Natural killer cell (primary cell): ENCODE results near the gene NAV2. TPM values are rescaled to one million over a fixed set of nuclear protein-coding genes. Genes with fewer than 3 reads are reported as not detected.

Experiments
- ATAC-seq, 3 donors: fragments of 150-1000 bp in 2 of 3; fragments of 200-7000 bp in 1 of 3; cut with Tn5 transposase; 1 replicate in 1 of 3; 2 replicates in 2 of 3; pipeline ENCODE4 v1.10.0; 2021; ENCODE audit warnings: mild to moderate bottlenecking in 2 of 3, moderate library complexity in 2 of 3
- DNase-seq, 2 donors: peaks; one replicate each; pipeline versions ENCODE4 v3.0.0 to v3.0.0-alpha.2; 2013 to 2021; ENCODE audit warnings: mixed read lengths in 1 of 2
- H3K27ac ChIP-seq: one replicate; pipeline ENCODE4 v1.5.1; 2013; ENCODE audit warnings: mild to moderate bottlenecking, low read length
- H3K27me3 ChIP-seq: one replicate; pipeline ENCODE4 v1.6.1; 2013; ENCODE audit warnings: low read length; ENCODE audit not compliant: control insufficient read depth, insufficient read depth
- H3K36me3 ChIP-seq: one replicate; pipeline ENCODE4 v1.6.1; 2013; ENCODE audit warnings: low read length; ENCODE audit not compliant: control insufficient read depth, insufficient read depth
- H3K4me1 ChIP-seq: one replicate; pipeline ENCODE4 v1.6.1; 2013; ENCODE audit warnings: low read length; ENCODE audit not compliant: control insufficient read depth, insufficient read depth
- H3K4me3 ChIP-seq: one replicate; pipeline ENCODE4 v1.5.1; 2013; ENCODE audit warnings: low read length
- H3K9me3 ChIP-seq: one replicate; pipeline ENCODE4 v1.6.1; 2013; ENCODE audit warnings: low read length; ENCODE audit not compliant: control insufficient read depth, insufficient read depth
- H3K27ac Mint-ChIP-seq, 2 donors: one replicate each; pipeline ENCODE4 v1.8.0; 2022; ENCODE audit warnings: mild to moderate bottlenecking in 2 of 2, mixed read lengths in 2 of 2, moderate library complexity in 1 of 2
- H3K27me3 Mint-ChIP-seq, 2 donors: one replicate each; pipeline ENCODE4 v1.8.0; 2022; ENCODE audit warnings: low read depth in 2 of 2, mixed read lengths in 2 of 2
- H3K36me3 Mint-ChIP-seq: one replicate; pipeline ENCODE4 v1.8.0; 2022; ENCODE audit warnings: mixed read lengths
- H3K4me1 Mint-ChIP-seq, 2 donors: one replicate each; pipeline ENCODE4 v1.8.0; 2022; ENCODE audit warnings: mixed read lengths in 2 of 2
- H3K4me3 Mint-ChIP-seq: one replicate; pipeline ENCODE4 v1.8.0; 2022; ENCODE audit warnings: mild to moderate bottlenecking, moderate library complexity, mixed read lengths
- H3K9me3 Mint-ChIP-seq, 2 donors: one replicate each; pipeline ENCODE4 v1.8.0; 2022; ENCODE audit warnings: mixed read lengths in 2 of 2
- WGBS: methylation state at CpG from one replicate; pipeline ENCODE4 v1.1.7; 2013; ENCODE audit warnings: missing lambda C conversion rate; ENCODE audit not compliant: insufficient coverage; 5-methylcytosine and 5-hydroxymethylcytosine counted together
- intact Hi-C: fragments of 100-400 bp; cut with micrococcal nuclease; formaldehyde crosslinking; loops from one replicate; pipeline ENCODE4 v1.14.2; 2022
- total RNA-seq, 4 donors: library from RNA; stranded (reverse); fragments of 120-200 nt in 1 of 4; gene quantifications; one replicate each; pipeline versions ENCODE4 v1.2.3 to v1.2.4, GENCODE V29; 2013 to 2022
- TF ChIP-seq, protein P1 (sequence below): fragments of 200-600 bp; IDR thresholded peaks from one replicate; pipeline ENCODE4 v1.8.0; 2022; ENCODE audit warnings: antibody characterized with exemption

Gene NAV2
- total RNA-seq, 3 donors from 2014 or later (not counting 1 experiment from before 2014, with no cell fraction given): 0.14 to 1.6 (median 0.43) TPM

DNA sequence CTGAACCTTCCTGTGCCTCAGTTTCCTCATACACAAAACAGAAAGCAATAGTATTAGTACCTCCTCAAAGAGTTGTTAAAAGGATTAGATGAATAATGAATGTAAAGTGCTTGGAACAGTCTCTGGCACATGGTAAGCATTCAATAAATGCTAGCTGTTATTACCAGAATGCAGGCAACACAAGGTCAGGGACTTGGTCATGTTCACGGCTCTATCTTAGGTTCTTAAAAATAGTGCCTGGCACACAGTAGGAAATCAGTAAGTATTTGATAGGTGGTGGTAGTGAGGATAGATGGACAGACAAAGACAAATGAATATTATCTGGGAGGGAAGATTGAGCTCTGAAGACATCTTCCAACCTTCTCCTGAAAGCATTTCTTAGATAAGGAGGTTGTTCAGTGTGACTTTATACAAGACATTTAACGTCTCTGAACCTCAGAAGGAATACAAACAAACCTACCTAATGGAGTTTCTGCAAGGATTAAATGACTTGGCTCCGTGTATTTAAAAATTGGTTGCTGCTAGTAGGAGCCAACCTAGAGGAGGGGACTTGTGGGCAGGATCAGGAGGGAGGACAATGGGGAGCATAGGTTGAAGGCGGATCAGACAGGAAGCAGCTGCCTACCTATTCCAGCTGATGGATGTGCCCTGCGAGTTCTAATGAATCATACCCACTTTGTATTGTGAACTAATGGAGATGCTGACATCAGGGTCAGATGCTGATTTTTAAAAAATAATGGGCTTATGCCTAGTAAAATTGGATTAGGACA, 353.6 kb downstream of the NAV2 start:
- Mint-ChIP-seq H3K27ac (no peak overlapping the region), H3K9me3 (no peaks in the 10 kb centered on the region), H3K4me1 (no peaks in the 10 kb centered on the region), H3K36me3 (no peaks in the 10 kb centered on the region), H3K27me3 (peaks cover 5 to 16% of the 10 kb centered on the region in 2 donors), H3K4me3 (no peak overlapping the region)
- no peak overlapping the region for H3K27ac ChIP-seq
- no peaks in the 10 kb centered on the region for H3K4me1 ChIP-seq
- no peaks in the 10 kb centered on the region for H3K9me3 ChIP-seq
- H3K27me3 ChIP-seq: no peaks in the 10 kb centered on the region
- intact Hi-C loops: no loop called here
- no peak for ATAC-seq
- TF ChIP-seq, protein P1, sequence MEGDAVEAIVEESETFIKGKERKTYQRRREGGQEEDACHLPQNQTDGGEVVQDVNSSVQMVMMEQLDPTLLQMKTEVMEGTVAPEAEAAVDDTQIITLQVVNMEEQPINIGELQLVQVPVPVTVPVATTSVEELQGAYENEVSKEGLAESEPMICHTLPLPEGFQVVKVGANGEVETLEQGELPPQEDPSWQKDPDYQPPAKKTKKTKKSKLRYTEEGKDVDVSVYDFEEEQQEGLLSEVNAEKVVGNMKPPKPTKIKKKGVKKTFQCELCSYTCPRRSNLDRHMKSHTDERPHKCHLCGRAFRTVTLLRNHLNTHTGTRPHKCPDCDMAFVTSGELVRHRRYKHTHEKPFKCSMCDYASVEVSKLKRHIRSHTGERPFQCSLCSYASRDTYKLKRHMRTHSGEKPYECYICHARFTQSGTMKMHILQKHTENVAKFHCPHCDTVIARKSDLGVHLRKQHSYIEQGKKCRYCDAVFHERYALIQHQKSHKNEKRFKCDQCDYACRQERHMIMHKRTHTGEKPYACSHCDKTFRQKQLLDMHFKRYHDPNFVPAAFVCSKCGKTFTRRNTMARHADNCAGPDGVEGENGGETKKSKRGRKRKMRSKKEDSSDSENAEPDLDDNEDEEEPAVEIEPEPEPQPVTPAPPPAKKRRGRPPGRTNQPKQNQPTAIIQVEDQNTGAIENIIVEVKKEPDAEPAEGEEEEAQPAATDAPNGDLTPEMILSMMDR: no peak
- H3K4me3 ChIP-seq: no peak overlapping the region
- H3K36me3 ChIP-seq: no peaks in the 10 kb centered on the region
- DNase-seq: no peak
- 94% methylated on average over 4 of the region's 5 CpGs for WGBS

DNA sequence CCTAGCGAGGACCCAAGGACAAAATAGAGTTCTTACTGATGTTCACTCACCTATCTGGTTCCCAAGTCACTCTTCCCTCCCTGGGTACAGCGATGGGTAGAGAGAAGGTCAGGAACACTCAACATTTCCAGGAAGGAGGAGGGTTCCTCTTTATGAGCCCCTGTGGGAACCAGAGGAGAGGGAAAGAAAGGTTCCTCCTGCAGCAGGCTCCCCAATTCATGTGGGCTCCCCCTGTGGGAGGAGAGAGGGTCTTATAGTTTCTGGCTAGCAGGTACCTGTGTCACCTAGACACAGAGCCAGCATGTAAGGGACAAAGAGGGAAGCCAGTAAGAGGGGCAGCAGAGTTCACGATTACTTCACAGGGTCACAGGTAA, 354.1 kb downstream of the NAV2 start:
- WGBS: 94% methylated on average over 2 of the region's 3 CpGs
- no peak for DNase-seq
- no peak overlapping the region for H3K4me3 Mint-ChIP-seq
- no peaks in the 10 kb centered on the region for H3K4me1 ChIP-seq
- ATAC-seq: no peak
- H3K27ac ChIP-seq: no peak overlapping the region
- H3K36me3 Mint-ChIP-seq: no peaks in the 10 kb centered on the region
- H3K4me3 ChIP-seq: no peak overlapping the region
- no peak overlapping the region for H3K27ac Mint-ChIP-seq
- H3K27me3 ChIP-seq: no peaks in the 10 kb centered on the region
- TF ChIP-seq, protein P1: no peak
- no peaks in the 10 kb centered on the region for H3K4me1 Mint-ChIP-seq
- H3K27me3 Mint-ChIP-seq: peaks cover 5 to 16% of the 10 kb centered on the region in 2 donors
- no peaks in the 10 kb centered on the region for H3K9me3 Mint-ChIP-seq
- no peaks in the 10 kb centered on the region for H3K36me3 ChIP-seq
- no peaks in the 10 kb centered on the region for H3K9me3 ChIP-seq
- intact Hi-C loops: no loop called here

GRCh38 chr11:20067665-20068064, 355.0 kb downstream of the NAV2 start:
- Histone ChIP-seq H3K4me3 (no peak overlapping the region), H3K4me1 (no peaks in the 10 kb centered on the region), H3K27ac (no peak overlapping the region), H3K27me3 (no peaks in the 10 kb centered on the region), H3K36me3 (no peaks in the 10 kb centered on the region), H3K9me3 (no peaks in the 10 kb centered on the region)
- 95% methylated on average over 2 of the region's 2 CpGs for WGBS
- TF ChIP-seq, protein P1: no peak
- ATAC-seq (no peak), DNase-seq (no peak)
- intact Hi-C loops: no loop called here
- Mint-ChIP-seq H3K4me3 (no peak overlapping the region), H3K4me1 (no peaks in the 10 kb centered on the region), H3K9me3 (no peaks in the 10 kb centered on the region), H3K36me3 (no peaks in the 10 kb centered on the region), H3K27me3 (peaks cover 5 to 16% of the 10 kb centered on the region in 2 donors), H3K27ac (no peak overlapping the region)

DNA sequence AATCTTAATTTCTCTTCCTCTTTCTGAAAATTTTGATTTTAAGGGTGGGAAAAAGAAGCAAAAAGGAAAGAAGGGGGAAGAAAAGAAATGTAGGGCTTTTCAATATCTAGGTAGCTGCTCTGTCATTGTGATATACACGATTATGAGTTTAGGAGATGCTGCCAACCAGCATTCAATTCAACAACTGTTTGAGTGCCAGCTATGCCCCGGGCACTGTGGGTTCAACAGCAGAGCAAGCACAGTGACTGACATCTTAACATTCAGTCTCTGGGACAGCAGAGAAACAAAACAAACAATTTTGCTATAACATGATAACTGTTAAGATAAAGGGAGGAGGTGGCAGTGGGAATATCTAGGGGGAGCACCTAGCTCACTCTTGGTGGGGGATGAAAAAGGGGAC, 356.1 kb downstream of the NAV2 start:
- H3K4me3 Mint-ChIP-seq: no peak overlapping the region
- Histone ChIP-seq H3K9me3 (no peaks in the 10 kb centered on the region), H3K27ac (no peak overlapping the region), H3K27me3 (no peaks in the 10 kb centered on the region), H3K4me1 (no peaks in the 10 kb centered on the region), H3K4me3 (no peak overlapping the region), H3K36me3 (no peaks in the 10 kb centered on the region)
- ATAC-seq (no peak), DNase-seq (no peak)
- H3K27me3 Mint-ChIP-seq: peaks cover 7 to 16% of the 10 kb centered on the region in 2 donors
- intact Hi-C loops: no loop called here
- H3K27ac Mint-ChIP-seq: no peak overlapping the region
- no peaks in the 10 kb centered on the region for H3K36me3 Mint-ChIP-seq
- TF ChIP-seq, protein P1: no peak
- 100% methylated on average over 2 of the region's 2 CpGs for WGBS
- H3K9me3 Mint-ChIP-seq: no peaks in the 10 kb centered on the region
- no peaks in the 10 kb centered on the region for H3K4me1 Mint-ChIP-seq
